ENCODE results near the gene SNAP91.
"Not testable (repeated sequence)": the region's sequence is repeated elsewhere in the genome, so short reads cannot be mapped to it uniquely, and the experiment has no call there.

The SNAP91 gene, protein sequence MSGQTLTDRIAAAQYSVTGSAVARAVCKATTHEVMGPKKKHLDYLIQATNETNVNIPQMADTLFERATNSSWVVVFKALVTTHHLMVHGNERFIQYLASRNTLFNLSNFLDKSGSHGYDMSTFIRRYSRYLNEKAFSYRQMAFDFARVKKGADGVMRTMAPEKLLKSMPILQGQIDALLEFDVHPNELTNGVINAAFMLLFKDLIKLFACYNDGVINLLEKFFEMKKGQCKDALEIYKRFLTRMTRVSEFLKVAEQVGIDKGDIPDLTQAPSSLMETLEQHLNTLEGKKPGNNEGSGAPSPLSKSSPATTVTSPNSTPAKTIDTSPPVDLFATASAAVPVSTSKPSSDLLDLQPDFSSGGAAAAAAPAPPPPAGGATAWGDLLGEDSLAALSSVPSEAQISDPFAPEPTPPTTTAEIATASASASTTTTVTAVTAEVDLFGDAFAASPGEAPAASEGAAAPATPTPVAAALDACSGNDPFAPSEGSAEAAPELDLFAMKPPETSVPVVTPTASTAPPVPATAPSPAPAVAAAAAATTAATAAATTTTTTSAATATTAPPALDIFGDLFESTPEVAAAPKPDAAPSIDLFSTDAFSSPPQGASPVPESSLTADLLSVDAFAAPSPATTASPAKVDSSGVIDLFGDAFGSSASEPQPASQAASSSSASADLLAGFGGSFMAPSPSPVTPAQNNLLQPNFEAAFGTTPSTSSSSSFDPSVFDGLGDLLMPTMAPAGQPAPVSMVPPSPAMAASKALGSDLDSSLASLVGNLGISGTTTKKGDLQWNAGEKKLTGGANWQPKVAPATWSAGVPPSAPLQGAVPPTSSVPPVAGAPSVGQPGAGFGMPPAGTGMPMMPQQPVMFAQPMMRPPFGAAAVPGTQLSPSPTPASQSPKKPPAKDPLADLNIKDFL

DNA sequence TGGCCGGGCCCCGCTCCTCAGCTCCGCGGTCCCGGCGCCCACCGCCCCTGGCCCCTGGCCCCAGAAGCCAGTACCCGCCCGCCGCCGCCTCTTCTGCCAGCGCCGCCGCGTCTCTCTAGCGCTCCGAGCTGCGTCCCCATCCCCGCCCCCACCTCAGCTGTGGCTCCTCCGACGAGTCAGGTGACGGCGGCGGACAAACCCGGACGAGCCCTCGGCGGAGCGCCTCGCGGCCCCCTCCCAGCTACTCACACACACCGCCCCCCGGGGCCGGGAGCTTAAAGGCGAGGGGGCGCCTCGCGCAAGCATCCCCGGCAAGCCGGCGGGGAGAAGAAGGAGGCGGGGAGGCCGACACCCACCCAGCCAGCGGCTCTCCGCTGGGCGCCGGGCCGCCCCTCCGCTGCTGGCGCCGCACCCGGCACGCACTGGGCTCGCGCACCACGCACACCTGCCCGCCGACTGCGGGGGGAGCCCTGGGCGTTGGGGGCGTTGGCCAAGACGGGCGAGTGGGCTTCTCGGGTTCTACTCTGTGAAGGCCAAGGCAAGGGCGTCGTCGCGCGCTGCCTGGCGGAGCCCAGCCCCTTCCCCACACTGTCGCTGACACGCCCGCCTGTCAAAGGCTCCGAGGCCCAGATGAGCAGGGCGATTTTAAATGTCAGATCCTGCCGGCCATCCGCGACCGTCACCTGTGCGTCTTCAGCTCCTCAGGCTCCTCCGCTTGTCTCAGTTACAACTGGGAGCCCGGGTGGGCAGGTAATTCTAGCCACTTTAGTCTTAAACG is at the start of gene SNAP91:
SNAP91 (minus strand) TSS at position 132 of the 778 bp plus-strand sequence. CDS start 1,174 bp downstream, outside the sequence.
- DNase-seq (ENCODE audit: low spot score), result no peak

- DNase-seq (ENCODE audit: low spot score), result no peak
Observed at GRCh38 chr6:83758533-83758932, 49.6 kb upstream of the SNAP91 start.

DNA sequence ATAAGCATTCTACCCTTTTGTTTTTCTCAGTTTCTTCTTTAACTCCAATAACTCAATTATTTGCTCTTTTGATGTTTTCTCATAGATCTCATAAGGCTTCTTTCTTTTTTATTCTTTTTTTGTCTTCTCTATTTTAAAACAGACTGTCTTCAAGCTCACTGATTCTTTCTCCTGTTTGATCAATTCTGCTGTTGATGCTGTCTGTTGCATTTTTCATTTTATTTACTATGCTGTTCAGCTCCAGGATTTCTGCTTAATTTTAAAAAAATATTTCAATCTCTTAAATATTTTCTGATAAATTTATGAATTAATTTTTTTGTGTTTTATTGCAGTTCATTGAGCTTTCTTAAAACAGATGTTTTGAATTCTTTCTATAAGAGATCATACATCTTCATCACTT is 48.1 kb upstream of the SNAP91 start:
- DNase-seq (ENCODE audit: low spot score), result no peak

DNA sequence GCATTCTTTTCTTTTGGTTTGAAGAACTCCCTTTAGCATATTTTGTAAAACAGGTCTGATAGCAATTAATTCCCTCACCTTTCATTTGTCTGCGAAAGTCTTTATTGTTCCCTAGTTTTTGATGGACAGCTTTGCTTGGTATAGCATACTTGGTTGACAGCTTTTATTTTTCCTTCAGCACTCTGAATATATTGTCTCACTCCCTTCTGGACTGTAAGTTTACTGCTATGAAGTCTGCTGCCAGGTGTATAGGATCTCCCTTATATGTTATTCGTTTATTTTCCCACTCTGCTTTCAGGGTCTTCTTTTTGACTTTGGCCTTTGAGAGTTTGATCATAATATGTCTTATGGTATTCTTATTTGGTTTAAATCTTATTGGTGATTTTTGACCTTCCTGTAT is 47.7 kb upstream of the SNAP91 start:
- DNase-seq (ENCODE audit: low spot score), result no peak

DNA sequence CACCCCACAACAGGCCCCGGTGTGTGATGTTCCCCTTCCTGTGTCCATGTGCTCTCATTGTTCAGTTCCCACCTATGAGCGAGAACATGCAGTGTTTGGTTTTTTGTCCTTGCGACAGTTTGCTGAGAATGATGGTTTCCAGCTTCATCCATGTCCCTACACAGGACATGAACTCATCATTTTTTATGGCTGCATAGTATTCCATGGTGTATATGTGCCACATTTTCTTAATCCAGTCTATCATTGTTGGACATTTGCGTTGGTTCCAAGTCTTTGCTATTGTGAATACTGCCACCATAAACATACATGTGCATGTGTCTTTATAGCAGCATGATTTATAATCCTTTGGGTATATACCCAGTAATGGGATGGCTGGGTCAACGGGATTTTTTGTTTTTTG is 43.5 kb upstream of the SNAP91 start:
- not testable (repeated sequence) for DNase-seq (ENCODE audit: low spot score)

GRCh38 chr6:83741089-83741488 is 32.2 kb upstream of the SNAP91 start:
- no peak for DNase-seq (ENCODE audit: low spot score)

DNA sequence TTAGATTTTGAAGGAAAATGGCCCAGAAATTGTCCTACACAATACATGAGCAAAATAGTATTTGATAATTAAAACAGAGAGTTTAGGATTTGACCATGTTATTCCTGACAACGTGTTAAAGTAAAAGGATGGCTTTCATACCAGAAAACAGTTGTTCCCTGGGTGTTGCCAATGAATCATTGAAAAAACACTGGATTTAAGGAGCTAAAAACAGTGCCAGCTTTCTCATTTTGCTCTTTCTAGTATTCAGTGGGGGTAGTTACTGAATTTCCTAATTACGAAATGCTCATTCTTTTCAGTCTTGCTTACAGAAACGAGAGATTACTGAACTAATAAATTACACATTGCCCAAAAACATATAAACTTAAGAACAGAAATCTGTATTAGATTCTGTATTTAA is 26.6 kb upstream of the SNAP91 start:
- DNase-seq (ENCODE audit: low spot score), result no peak

GRCh38 chr6:83729871-83730270 is 21.0 kb upstream of the SNAP91 start:
- no peak for DNase-seq (ENCODE audit: low spot score)

DNA sequence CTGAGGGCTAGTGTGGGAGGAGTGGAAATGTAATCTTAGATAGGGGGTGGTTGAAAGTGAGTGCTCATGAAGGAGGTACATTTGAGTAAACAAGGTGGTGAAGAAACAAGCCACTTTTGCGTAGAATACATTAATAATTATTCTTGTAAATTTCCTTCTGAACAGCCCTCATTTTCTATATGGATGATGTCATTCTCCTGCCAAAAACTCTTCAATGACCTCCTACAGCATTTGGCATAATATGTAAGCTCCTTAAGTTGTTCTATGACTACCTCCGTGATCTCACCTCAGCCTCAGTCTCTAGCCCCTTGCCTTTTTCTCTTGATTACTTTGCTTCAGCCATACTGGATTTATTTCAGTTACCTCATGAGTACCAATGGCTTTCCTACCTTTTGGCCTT is 14.0 kb upstream of the SNAP91 start:
- DNase-seq (ENCODE audit: low spot score), result no peak

DNA sequence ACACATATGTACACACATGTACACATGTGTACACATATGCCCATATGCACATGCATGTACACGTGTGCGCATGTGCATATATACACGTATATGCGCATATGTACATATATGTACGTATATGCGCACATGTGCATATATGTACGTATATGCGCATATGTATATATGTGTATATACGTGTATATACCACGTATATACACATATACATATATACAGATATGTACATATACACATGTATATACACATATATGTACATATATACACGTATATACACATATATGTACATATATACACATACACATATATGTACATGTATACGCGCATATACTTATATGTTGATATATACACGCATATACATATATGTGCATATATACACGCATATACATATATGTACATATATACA is 8.9 kb upstream of the SNAP91 start:
- no peak for DNase-seq (ENCODE audit: low spot score)

DNA sequence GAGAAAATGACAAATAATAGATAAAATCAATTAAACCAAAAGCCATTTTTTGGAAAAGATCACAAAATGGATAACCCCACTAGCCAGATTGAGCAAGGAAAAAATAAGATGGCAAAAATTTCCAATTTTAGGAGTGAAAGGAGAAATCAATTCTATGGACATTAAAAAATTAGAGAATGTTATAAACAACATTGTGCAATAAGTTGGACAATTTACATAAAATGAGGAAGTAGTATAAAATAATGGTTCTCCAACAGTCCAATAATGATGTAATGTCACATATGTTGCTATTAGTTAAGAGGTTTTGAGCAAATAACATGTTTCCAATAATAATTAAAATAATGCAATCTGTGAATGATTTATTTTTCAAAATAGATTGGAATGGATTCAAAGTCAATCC is 3.1 kb upstream of the SNAP91 start:
- no peak for DNase-seq (ENCODE audit: low spot score)

- no peak for DNase-seq (ENCODE audit: low spot score)
Observed at GRCh38 chr6:83709748-83710050, 798 bp upstream of the SNAP91 start.

DNA sequence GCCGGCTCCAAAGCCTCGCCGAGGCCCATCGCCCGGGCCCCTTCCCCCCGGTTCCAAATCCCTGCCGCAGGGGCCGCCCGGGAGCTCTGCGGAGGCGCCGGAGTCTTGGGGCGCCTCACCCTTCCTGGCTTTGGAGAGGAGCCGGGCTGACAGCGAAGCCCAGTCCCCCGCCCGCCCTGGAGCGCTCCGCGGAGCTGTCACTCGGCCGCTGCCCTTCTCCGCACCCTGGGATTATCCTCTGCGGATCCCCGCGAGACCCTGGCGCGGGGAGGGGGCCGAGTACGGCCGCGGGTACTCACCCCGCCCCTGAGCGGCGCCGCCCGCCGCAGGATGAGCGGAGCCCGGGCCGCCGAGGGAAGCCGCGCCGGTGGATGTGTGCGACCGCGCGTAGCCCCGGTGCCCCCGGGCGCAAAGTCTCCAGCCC is 343 bp downstream of the SNAP91 start:
- DNase-seq (ENCODE audit: low spot score), result no peak

DNA sequence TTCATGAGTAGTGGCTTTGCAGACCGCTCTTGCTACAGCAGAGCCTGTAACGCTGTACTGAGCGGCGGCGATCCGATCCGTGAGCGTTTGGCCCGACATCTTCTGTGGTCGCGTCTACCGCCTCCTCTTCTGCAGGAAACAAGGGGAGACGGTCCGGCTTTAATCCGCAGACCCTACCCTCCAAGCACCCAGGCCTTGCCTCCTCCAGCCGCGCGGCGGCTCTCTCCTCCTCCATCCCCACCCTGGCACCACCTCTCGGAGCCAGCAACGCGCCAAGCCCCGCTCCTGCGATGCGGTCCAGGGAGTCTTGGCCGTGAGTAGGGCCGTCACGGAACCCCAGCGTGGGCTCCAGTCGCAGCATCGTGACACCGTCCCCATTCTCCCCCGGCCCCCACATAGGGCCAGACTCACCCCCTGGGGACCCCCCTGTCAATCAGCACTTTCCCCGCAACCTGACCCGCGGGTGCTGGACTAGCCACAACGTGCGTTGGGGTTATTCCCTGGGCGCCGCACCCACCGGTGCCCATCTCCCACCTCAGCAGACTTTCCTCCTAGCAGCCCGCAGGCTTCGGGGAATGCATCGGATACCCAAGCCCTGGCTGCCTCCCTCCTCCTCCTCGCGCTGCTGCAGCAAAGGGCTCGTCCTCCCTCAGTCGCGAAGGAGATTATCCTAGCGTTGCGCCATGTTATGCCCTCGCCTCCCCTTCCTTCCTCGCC is 914 bp downstream of the SNAP91 start:
- no peak for DNase-seq (ENCODE audit: low spot score)

- no peak for DNase-seq (ENCODE audit: low spot score)
Observed at GRCh38 chr6:83702749-83703148, 6.2 kb downstream of the SNAP91 start.

DNA sequence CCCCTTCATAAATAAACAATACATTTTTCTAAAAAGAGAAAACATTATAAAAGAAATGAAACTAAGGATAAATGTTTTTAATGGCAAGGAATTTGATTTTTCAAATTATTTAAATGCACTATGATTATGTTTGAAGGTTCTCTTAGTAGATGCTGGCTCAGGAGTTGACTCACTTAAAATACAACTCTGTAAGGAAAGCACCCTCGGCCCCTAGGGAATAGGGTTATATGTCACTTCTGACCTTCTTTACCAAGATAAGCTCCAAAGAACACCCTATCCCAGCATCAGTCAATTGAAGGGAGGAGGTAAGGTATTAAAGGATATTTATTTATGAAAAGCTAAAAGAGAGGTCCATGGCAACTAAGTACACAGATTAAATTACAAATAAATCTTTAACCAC is 6.8 kb downstream of the SNAP91 start:
- DNase-seq (ENCODE audit: low spot score), result no peak

DNA sequence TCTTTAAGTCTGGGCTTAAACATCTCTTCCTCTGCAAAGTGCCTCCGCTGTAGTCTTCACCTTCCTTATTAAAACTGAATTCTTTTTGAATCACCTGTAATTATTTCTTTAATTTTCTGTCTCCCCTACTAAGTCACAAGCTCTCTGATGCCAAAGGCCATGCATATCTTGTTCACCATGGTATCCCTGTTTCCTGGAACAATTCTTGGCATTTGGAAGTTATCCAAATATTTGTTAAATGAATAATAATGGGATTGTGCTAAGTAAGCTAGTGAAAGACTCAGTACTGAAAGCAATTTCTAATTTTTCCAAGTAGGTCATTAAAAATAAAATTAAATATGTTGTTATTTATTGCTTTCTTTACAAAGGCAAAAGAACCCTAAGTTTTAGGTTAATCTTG is 12.2 kb downstream of the SNAP91 start:
- DNase-seq (ENCODE audit: low spot score), result no peak

DNA sequence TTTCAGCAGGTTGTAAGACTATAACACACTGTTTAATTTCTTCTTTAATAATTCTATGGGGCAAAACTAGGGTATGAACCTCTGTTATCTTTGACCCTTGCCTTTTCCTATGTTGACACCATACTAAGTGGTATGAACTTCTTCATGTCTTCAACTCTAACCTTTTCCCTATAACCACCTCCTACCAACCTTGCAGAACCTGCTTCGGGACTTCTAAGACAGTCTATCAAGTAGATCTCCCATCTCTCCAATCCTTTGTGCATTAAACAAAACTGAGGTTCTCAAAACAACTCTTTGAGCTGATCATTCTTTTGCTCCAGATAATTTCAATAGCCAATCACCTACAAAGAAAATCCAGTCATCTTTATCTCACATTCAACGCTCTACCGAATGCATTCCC is 23.4 kb downstream of the SNAP91 start:
- DNase-seq (ENCODE audit: low spot score), result no peak

- no peak for DNase-seq (ENCODE audit: low spot score)
Observed at GRCh38 chr6:83677791-83678190, 31.1 kb downstream of the SNAP91 start.

- DNase-seq (ENCODE audit: low spot score), result no peak
Observed at GRCh38 chr6:83637953-83638352, 70.9 kb downstream of the SNAP91 start.

- DNase-seq (ENCODE audit: low spot score), result no peak
Observed at GRCh38 chr6:83636800-83637199, 72.1 kb downstream of the SNAP91 start.

GRCh38 chr6:83633609-83634008 is 75.3 kb downstream of the SNAP91 start:
- no peak for DNase-seq (ENCODE audit: low spot score)

All from RKO (cell line).